HepG2 (cell line): ENCODE measurements around the gene ADAM15. TPM values are rescaled to one million over a fixed set of nuclear protein-coding genes. Genes with fewer than 3 reads are reported as not detected.

ENCODE experiments used
- CENPX ChIP-seq: sonication (generic); formaldehyde crosslinking; IDR thresholded peaks from 2 replicates; pipeline ENCODE4 v1.9.0; 2021; ENCODE audit warnings: mild to moderate bottlenecking, missing genetic modification reagents, moderate library complexity
- EED ChIP-seq: sonication (generic); formaldehyde crosslinking; IDR thresholded peaks from 2 replicates; pipeline ENCODE4 v1.5.0; 2020; ENCODE audit warnings: mild to moderate bottlenecking, missing genetic modification reagents
- KDM3A ChIP-seq: IDR thresholded peaks from 2 replicates; pipeline ENCODE4 v1.6.1; 2018; ENCODE audit warnings: low read depth, missing compliant biosample characterization
- LCORL ChIP-seq, 2 experiments: fragments of 450-650 bp in 1 of 2; sonication (generic) in 1 of 2; formaldehyde crosslinking in 1 of 2; IDR thresholded peaks; 2 replicates each; pipeline versions ENCODE4 v1.5.0 to v1.6.1; 2017 to 2020; ENCODE audit warnings: antibody characterized with exemption in 1 of 2, missing genetic modification reagents in 1 of 2
- MYC ChIP-seq: sonication (generic); formaldehyde crosslinking; IDR thresholded peaks from 2 replicates; pipeline ENCODE4 v1.9.0; 2021; ENCODE audit warnings: missing genetic modification reagents, borderline replicate concordance
- RAD21 ChIP-seq: fragments of 450-650 bp; formaldehyde crosslinking; IDR thresholded peaks from 2 replicates; pipeline ENCODE4 v1.5.0; 2020; ENCODE audit warnings: mild to moderate bottlenecking
- RFX5 ChIP-seq: IDR thresholded peaks from 2 replicates; pipeline ENCODE4 v1.6.1; 2011; ENCODE audit warnings: low read depth, low read length, improper control_type of control experiment
- ZKSCAN5 ChIP-seq: sonication (generic); formaldehyde crosslinking; IDR thresholded peaks from 2 replicates; pipeline ENCODE4 v1.5.1; 2020; ENCODE audit warnings: mild to moderate bottlenecking, missing genetic modification reagents
- ZNF136 ChIP-seq: sonication (generic); formaldehyde crosslinking; IDR thresholded peaks from 2 replicates; pipeline ENCODE4 v1.8.1; 2022; ENCODE audit warnings: low read depth, mild to moderate bottlenecking, moderate library complexity, missing genetic modification reagents
- ZNF20 ChIP-seq: sonication (generic); formaldehyde crosslinking; IDR thresholded peaks from 2 replicates; pipeline ENCODE4 v1.4.0; 2020; ENCODE audit warnings: mild to moderate bottlenecking, moderate library complexity, missing genetic modification reagents
- ZNF263 ChIP-seq: sonication (generic); formaldehyde crosslinking; IDR thresholded peaks from 2 replicates; pipeline ENCODE4 v1.4.0; 2020; ENCODE audit warnings: missing genetic modification reagents
- ZNF446 ChIP-seq: sonication (generic); formaldehyde crosslinking; IDR thresholded peaks from 2 replicates; pipeline ENCODE4 v1.5.0; 2020; ENCODE audit warnings: mild to moderate bottlenecking, missing genetic modification reagents
- ZNF569 ChIP-seq: sonication (generic); formaldehyde crosslinking; IDR thresholded peaks from 2 replicates; pipeline ENCODE4 v1.5.0; 2020; ENCODE audit warnings: mild to moderate bottlenecking, missing genetic modification reagents, moderate library complexity, borderline replicate concordance
- ZNF777 ChIP-seq: sonication (generic); formaldehyde crosslinking; IDR thresholded peaks from 2 replicates; pipeline ENCODE4 v1.4.0; 2020; ENCODE audit warnings: missing genetic modification reagents
- polyA plus RNA-seq, 8 experiments: library from polyadenylated mRNA; depleted of rRNA in 3 of 8; stranded (reverse) in 7 of 8; unstranded in 1 of 8; fragments of >200 nt; fragmentation: Illumina TruSeq in 4 of 8; extraction: Trizol in 4 of 8; gene quantifications; 2 replicates each; pipeline versions ENCODE4 v1.2.1 to v1.2.3, GENCODE V29; 2011 to 2016; ENCODE audit warnings: low read depth in 4 of 8, missing spikeins in 1 of 8, mixed read lengths in 1 of 8; ENCODE audit not compliant: insufficient read depth in 1 of 8
- total RNA-seq, 5 experiments: library from RNA; depleted of rRNA; stranded (reverse); fragments of >200 nt; fragmentation: Illumina TruSeq; extraction: Trizol; gene quantifications; 2 replicates each; pipeline ENCODE4 v1.2.3, GENCODE V29; 2016; ENCODE audit warnings: low read depth in 1 of 5
- TF ChIP-seq, protein P1 (sequence below): IDR thresholded peaks from 2 replicates; pipeline ENCODE4 v1.6.1; 2016; ENCODE audit warnings: missing genetic modification reagents, missing compliant biosample characterization
- TF ChIP-seq, protein P2 (sequence below): sonication (generic); formaldehyde crosslinking; IDR thresholded peaks from 2 replicates; pipeline ENCODE4 v1.5.1; 2020; ENCODE audit warnings: missing genetic modification reagents, mild to moderate bottlenecking, borderline replicate concordance
- TF ChIP-seq, protein P3 (sequence below), 2 experiments: sonication (generic) in 1 of 2; formaldehyde crosslinking in 1 of 2; IDR thresholded peaks; 2 replicates each; pipeline versions ENCODE4 v1.4.0 to v1.6.1; 2016 to 2020; ENCODE audit warnings: borderline replicate concordance in 1 of 2, low read depth in 1 of 2, mild to moderate bottlenecking in 1 of 2, missing genetic modification reagents in 1 of 2
- TF ChIP-seq, protein P4 (sequence below): sonication (generic); formaldehyde crosslinking; IDR thresholded peaks from 2 replicates; pipeline ENCODE4 v1.4.0; 2020; ENCODE audit warnings: missing genetic modification reagents
- TF ChIP-seq, protein P5 (sequence below): sonication (generic); formaldehyde crosslinking; IDR thresholded peaks from 2 replicates; pipeline ENCODE4 v1.4.0; 2020; ENCODE audit warnings: missing genetic modification reagents

Gene ADAM15
- total and polyA plus RNA-seq, 2 of the 13 experiments (the other 11 are each of a cell fraction or from before 2014, with no cell fraction given): 17.9 to 25.6 TPM

DNA sequence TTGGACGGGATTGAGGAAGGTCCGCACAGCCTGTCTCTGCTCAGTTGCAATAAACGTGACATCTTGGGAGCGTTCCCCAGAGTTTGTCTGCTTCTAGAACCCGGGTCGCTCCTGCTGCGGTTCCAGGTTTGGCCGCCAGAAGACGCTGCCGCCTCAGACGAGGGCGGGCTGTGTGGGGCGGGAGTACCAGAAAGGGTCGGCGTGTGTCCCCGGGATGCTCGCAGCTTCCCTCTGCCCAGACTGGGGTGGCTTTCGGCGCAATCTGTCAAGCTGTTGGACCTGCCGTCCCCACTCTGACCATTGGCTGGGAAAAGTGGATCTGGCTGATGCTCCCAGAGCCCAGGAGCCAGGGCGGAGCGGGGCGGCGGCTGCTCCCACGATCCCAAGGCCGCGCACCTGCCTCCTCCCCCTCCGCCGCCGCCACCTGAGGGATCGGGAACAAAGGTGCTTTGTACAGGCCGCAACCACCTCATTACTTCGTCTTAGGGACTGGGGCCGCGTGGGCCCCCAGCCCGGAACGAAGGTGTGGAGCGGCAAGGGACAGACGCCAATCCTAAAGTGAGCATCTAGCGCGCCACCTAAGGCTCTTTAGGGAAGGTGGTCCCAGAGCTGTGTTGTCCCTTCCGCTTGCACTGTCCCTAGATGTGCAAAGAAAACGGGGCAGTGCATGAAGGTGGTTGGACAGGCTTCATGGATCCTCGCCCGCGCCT, 11.7 kb downstream of the ADAM15 start (continued):
- no peak for TF ChIP-seq ZNF446 (CRISPR knock-in tag)
- no peak for TF ChIP-seq LCORL (IDR thresholded peaks at IDR 0.05)
- TF ChIP-seq LCORL (CRISPR knock-in tag; IDR thresholded peaks at IDR 0.05): 0 out of 2 replicates have a peak, but pooled peaks have one; percentile 24
- peak; percentile 19; the same call in 1 of the 2 replicates for TF ChIP-seq MYC (CRISPR knock-in tag)
- 0 out of 2 replicates have a peak, but pooled peaks have one; percentile 35 for TF ChIP-seq ZNF263
- TF ChIP-seq ZNF569 (CRISPR knock-in tag): no peak
- 0 out of 2 replicates have a peak, but pooled peaks have one; percentile 21 for TF ChIP-seq EED (CRISPR knock-in tag)
- 0 out of 2 replicates have a peak, but pooled peaks have one; percentile 1 for TF ChIP-seq ZNF20 (CRISPR knock-in tag)
- TF ChIP-seq, protein P1, sequence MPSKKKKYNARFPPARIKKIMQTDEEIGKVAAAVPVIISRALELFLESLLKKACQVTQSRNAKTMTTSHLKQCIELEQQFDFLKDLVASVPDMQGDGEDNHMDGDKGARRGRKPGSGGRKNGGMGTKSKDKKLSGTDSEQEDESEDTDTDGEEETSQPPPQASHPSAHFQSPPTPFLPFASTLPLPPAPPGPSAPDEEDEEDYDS (CRISPR knock-in tag): no peak
- TF ChIP-seq RFX5: no peak
- TF ChIP-seq ZNF136 (CRISPR knock-in tag): no peak
- TF ChIP-seq, protein P2, sequence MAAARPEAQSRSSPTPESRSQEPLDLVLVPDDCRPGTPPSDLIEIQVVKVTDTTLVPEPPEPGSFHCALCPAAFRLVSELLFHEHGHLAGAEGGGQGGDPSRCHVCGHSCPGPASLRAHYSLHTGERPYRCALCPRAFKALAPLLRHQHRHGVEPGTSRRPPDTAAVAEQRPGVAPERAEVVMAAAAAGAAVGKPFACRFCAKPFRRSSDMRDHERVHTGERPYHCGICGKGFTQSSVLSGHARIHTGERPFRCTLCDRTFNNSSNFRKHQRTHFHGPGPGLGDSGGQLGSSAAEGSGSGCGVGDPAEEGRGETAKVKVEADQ: no peak
- no peak for TF ChIP-seq CENPX (CRISPR knock-in tag)
- TF ChIP-seq, protein P3, sequence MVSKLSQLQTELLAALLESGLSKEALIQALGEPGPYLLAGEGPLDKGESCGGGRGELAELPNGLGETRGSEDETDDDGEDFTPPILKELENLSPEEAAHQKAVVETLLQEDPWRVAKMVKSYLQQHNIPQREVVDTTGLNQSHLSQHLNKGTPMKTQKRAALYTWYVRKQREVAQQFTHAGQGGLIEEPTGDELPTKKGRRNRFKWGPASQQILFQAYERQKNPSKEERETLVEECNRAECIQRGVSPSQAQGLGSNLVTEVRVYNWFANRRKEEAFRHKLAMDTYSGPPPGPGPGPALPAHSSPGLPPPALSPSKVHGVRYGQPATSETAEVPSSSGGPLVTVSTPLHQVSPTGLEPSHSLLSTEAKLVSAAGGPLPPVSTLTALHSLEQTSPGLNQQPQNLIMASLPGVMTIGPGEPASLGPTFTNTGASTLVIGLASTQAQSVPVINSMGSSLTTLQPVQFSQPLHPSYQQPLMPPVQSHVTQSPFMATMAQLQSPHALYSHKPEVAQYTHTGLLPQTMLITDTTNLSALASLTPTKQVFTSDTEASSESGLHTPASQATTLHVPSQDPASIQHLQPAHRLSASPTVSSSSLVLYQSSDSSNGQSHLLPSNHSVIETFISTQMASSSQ (IDR thresholded peaks at IDR 0.05; ENCODE audit: low read depth): no peak
- TF ChIP-seq, protein P3 (CRISPR knock-in tag; IDR thresholded peaks at IDR 0.05; ENCODE audit: borderline replicate concordance): peak; percentile 15; the same call in 1 of the 2 replicates
- no peak; the same call in 1 of the 2 replicates for TF ChIP-seq KDM3A (CRISPR knock-in tag)
- TF ChIP-seq, protein P4, sequence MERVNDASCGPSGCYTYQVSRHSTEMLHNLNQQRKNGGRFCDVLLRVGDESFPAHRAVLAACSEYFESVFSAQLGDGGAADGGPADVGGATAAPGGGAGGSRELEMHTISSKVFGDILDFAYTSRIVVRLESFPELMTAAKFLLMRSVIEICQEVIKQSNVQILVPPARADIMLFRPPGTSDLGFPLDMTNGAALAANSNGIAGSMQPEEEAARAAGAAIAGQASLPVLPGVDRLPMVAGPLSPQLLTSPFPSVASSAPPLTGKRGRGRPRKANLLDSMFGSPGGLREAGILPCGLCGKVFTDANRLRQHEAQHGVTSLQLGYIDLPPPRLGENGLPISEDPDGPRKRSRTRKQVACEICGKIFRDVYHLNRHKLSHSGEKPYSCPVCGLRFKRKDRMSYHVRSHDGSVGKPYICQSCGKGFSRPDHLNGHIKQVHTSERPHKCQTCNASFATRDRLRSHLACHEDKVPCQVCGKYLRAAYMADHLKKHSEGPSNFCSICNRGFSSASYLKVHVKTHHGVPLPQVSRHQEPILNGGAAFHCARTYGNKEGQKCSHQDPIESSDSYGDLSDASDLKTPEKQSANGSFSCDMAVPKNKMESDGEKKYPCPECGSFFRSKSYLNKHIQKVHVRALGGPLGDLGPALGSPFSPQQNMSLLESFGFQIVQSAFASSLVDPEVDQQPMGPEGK (CRISPR knock-in tag): peak; percentile 56
- peak; percentile 82 for TF ChIP-seq RAD21
- 0 out of 2 replicates have a peak, but pooled peaks have one; percentile 56 for TF ChIP-seq ZNF777
- TF ChIP-seq ZKSCAN5 (CRISPR knock-in tag): no peak
- TF ChIP-seq, protein P5, sequence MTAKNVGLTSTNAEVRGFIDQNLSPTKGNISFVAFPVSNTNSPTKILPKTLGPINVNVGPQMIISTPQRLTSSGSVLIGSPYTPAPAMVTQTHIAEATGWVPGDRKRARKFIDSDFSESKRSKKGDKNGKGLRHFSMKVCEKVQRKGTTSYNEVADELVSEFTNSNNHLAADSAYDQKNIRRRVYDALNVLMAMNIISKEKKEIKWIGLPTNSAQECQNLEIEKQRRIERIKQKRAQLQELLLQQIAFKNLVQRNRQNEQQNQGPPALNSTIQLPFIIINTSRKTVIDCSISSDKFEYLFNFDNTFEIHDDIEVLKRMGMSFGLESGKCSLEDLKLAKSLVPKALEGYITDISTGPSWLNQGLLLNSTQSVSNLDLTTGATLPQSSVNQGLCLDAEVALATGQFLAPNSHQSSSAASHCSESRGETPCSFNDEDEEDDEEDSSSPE: 0 out of 2 replicates have a peak, but pooled peaks have one; percentile 22
